ENCODE measurements around the gene TM7SF2. TPM values are rescaled to one million over a fixed set of nuclear protein-coding genes. Genes with fewer than 3 reads are reported as not detected.

The TM7SF2 gene
- total and polyA plus RNA-seq, 2 of the 8 experiments (the other 6 are each of a cell fraction or from before 2014, with no cell fraction given) = 40.1 to 96.0 TPM

GRCh38 chr11:65083834-65084597 is 27.7 kb upstream of the TM7SF2 start, which contains the start of the genes CDCA5 and ZFPL1 (continued):
- no peak for TF ChIP-seq CHD7 (IDR thresholded peaks at IDR 0.05; ENCODE audit: insufficient replicate concordance, low read length)
- no peak for TF ChIP-seq KDM1A (IDR thresholded peaks at IDR 0.05; ENCODE audit: borderline replicate concordance, low read length)
- peak; percentile 67 for TF ChIP-seq POLR2AphosphoS5 (IDR thresholded peaks at IDR 0.05; ENCODE audit: low read depth, low read length)
- no peak; a peak in 1 of 4 replicates for TF ChIP-seq CTCF (IDR thresholded peaks at IDR 0.05; ENCODE audit: control extremely low read depth in 1 of 3, insufficient read depth in 1 of 3, low read depth in 1 of 3, low read length in 3 of 3)
- TF ChIP-seq SUZ12 (IDR thresholded peaks at IDR 0.05; ENCODE audit: low read length) = no peak
- peak; percentile 36; the same call in 1 of the 2 replicates for TF ChIP-seq BRCA1 (IDR thresholded peaks at IDR 0.05; ENCODE audit: low read depth, low read length)
- TF ChIP-seq GTF2F1 (IDR thresholded peaks at IDR 0.05; ENCODE audit: borderline replicate concordance, low read depth, low read length) = no peak
